Gastroesophageal sphincter (tissue), 4 donors: ENCODE results near the gene RANGAP1. TPM values are rescaled to one million over a fixed set of nuclear protein-coding genes. Genes with fewer than 3 reads are reported as not detected.
A peak's percentile ranks its signal among the peaks of the same experiment; 100 is the strongest.

ENCODE experiments used
- ATAC-seq: fragments of 150-250 bp; one replicate; pipeline ENCODE4 v1.9.1; 2016; ENCODE audit warnings: mild to moderate bottlenecking, moderate library complexity
- H3K27ac ChIP-seq, 4 donors: fragments of 200-600 bp; sonication (generic) in 3 of 4; 1 replicate in 3 of 4; 2 replicates in 1 of 4; pipeline ENCODE4 v1.5.1; 2016 to 2019
- H3K27me3 ChIP-seq: fragments of 200-600 bp; sonication (generic); one replicate; pipeline ENCODE4 v1.5.1; 2019
- H3K36me3 ChIP-seq, 2 donors: fragments of 200-600 bp; sonication (generic); one replicate each; pipeline ENCODE4 v1.5.1; 2019; ENCODE audit warnings: control low read depth in 1 of 2
- H3K4me1 ChIP-seq, 3 donors: fragments of 200-600 bp; sonication (generic); 1 replicate in 2 of 3; 2 replicates in 1 of 3; pipeline ENCODE4 v1.5.1; 2016 to 2019; ENCODE audit warnings: control low read depth in 2 of 3
- H3K4me3 ChIP-seq, 2 donors: fragments of 200-600 bp; sonication (generic); one replicate each; pipeline ENCODE4 v1.5.1; 2019; ENCODE audit warnings: mild to moderate bottlenecking in 1 of 2, moderate library complexity in 1 of 2
- H3K9me3 ChIP-seq, 3 donors: fragments of 200-600 bp; sonication (generic); one replicate each; pipeline ENCODE4 v1.5.1; 2017 to 2019; ENCODE audit warnings: control low read depth in 2 of 3
- EP300 ChIP-seq: sonication (generic); formaldehyde crosslinking; IDR thresholded peaks from one replicate; pipeline ENCODE4 v1.6.1; 2017; ENCODE audit warnings: antibody characterized with exemption, mild to moderate bottlenecking
- POLR2A ChIP-seq, 2 donors: fragments of 450-650 bp; IDR thresholded peaks; one replicate each; pipeline ENCODE4 v1.6.1; 2017; ENCODE audit warnings: antibody characterized with exemption in 2 of 2, mild to moderate bottlenecking in 2 of 2, moderate library complexity in 1 of 2
- POLR2AphosphoS5 ChIP-seq: sonication (generic); formaldehyde crosslinking; IDR thresholded peaks from one replicate; pipeline ENCODE4 v1.6.1; 2017; ENCODE audit warnings: antibody characterized with exemption
- WGBS, 2 donors: methylation state at CpG; one replicate each; pipeline ENCODE4 v1.1.5; 2018; ENCODE audit warnings: low coverage in 1 of 2; 5-methylcytosine and 5-hydroxymethylcytosine counted together
- total RNA-seq, 4 donors: library from RNA; depleted of rRNA; stranded (reverse); fragments of >200 nt; gene quantifications; one replicate each; pipeline ENCODE4 v1.1.0, GENCODE V29; 2016
- TF ChIP-seq, protein P1 (sequence below), 4 experiments: fragments of 200-600 bp in 2 of 4; fragments of 450-650 bp in 2 of 4; sonication (generic) in 1 of 4; IDR thresholded peaks; one replicate each; pipeline ENCODE4 v1.5.1; 2017 to 2019; ENCODE audit warnings: antibody characterized with exemption in 4 of 4, mild to moderate bottlenecking in 2 of 4, moderate library complexity in 2 of 4

RANGAP1 gene
- total RNA-seq, 4 donors from 2014 or later: 47.9 to 91.5 (median 59.1) TPM

DNA sequence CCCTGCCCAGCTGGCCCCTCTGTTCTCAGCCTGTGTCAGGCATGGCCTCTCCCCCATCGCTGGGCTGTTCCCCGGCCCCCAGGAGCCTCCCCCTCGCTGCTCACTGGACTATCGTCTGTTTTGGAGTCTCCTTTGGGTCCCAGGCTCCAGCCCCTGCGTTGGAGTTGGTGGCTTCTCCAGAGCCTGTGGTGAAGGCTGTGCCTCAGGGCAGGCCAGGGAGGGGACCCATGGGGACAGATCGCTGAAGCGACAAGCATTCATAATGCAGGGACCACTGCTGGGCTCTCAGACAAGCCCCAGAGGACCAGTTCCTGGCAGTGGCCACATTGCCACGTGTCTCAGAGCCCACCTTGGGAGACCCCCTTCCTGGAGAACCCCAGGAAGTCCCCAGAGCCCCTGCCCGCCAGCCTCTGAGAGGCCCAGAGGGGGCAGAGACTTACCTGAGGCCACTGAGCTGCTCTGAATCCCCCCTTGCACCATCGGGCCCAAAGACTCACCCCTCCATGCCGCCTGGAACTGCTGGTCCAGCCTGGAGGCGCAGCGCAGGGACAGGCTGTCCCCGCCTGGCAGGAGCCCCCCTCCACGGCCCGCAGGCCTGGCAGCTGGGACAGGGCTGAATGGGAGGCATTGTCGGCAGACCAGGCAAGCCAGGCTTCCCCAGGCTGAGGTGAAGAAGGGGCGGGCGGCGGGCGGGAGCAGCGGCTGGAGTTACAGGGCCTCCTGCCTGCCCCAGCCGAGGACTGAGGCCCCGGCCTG, 45.4 kb downstream of the RANGAP1 start, which contains the start of gene CHADL:
Gene CHADL (minus strand): TSS at position 555 of the 756 bp plus-strand sequence. CDS start 50 bp downstream, at position 505.
- Histone ChIP-seq H3K4me3 (peak within 1 kb of the TSS in 1 of 2 donors; percentile 33), H3K4me1 (peaks cover 0 to 31% (median 7%) of the 10 kb centered on the region in 3 donors), H3K9me3 (no peaks in the 10 kb centered on the region), H3K27me3 (no peaks in the 10 kb centered on the region), H3K27ac (peak within 1 kb of the TSS in 3 of 4 donors; percentile 61 to 67 (median 62)), H3K36me3 (peaks cover 0 to 6% of the 10 kb centered on the region in 2 donors)
- ATAC-seq: no peak
- WGBS, 2 donors: 63 to 80% methylated on average over 1 to 3 of the region's 24 CpGs
- peak; percentile 55 for TF ChIP-seq POLR2AphosphoS5
- no peak for TF ChIP-seq EP300

DNA sequence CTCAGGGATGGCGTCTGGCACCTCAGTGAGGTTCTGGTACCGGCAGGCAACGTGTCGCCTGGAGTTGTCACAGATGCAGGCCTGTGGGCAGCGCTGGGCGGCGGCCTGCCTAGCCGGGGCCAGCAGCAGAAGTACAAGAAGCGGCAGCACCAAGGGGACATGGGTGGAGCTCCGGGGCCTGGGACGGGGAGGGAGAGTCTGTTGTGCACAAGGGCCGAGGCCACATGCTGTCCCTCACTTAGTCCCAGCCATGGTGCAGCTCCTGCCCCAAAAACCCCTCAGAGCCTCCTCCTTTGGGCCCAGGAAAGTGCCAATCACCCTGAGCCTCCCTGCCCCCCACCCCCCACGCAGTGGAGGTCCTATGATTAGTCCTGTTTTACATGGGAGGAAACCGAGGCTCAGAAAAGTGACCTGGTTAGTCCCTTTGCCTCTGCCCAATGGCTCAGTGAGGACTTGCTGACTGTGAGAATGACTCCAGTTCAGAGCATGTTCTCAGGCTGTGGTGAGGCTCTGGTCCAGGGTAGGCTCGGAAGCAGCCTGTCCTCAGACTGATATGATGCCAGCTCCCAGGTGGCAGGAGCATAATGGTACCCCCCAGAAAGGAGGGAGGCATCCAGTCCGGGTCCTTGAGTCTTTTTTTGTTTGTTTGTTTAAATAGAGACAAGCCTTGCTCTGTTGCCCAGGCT, 46.4 kb downstream of the RANGAP1 start:
- Histone ChIP-seq H3K36me3 (no peaks in the 10 kb centered on the region), H3K4me1 (peaks cover 0 to 31% (median 7%) of the 10 kb centered on the region in 3 donors), H3K27ac (peak overlapping the region in 3 of 4 donors; percentile 61 to 67 (median 62)), H3K9me3 (no peaks in the 10 kb centered on the region), H3K27me3 (no peaks in the 10 kb centered on the region), H3K4me3 (peak overlapping the region in 1 of 2 donors; percentile 33)
- no peak for ATAC-seq
- no CpG with 5 or more reads among the region's 16 CpGs for WGBS, 2 donors
- no peak for TF ChIP-seq EP300
- TF ChIP-seq, protein P1, sequence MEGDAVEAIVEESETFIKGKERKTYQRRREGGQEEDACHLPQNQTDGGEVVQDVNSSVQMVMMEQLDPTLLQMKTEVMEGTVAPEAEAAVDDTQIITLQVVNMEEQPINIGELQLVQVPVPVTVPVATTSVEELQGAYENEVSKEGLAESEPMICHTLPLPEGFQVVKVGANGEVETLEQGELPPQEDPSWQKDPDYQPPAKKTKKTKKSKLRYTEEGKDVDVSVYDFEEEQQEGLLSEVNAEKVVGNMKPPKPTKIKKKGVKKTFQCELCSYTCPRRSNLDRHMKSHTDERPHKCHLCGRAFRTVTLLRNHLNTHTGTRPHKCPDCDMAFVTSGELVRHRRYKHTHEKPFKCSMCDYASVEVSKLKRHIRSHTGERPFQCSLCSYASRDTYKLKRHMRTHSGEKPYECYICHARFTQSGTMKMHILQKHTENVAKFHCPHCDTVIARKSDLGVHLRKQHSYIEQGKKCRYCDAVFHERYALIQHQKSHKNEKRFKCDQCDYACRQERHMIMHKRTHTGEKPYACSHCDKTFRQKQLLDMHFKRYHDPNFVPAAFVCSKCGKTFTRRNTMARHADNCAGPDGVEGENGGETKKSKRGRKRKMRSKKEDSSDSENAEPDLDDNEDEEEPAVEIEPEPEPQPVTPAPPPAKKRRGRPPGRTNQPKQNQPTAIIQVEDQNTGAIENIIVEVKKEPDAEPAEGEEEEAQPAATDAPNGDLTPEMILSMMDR (IDR thresholded peaks at IDR 0.05): no peak
- no peak for TF ChIP-seq POLR2AphosphoS5
- no peak for TF ChIP-seq POLR2A (IDR thresholded peaks at IDR 0.05)

DNA sequence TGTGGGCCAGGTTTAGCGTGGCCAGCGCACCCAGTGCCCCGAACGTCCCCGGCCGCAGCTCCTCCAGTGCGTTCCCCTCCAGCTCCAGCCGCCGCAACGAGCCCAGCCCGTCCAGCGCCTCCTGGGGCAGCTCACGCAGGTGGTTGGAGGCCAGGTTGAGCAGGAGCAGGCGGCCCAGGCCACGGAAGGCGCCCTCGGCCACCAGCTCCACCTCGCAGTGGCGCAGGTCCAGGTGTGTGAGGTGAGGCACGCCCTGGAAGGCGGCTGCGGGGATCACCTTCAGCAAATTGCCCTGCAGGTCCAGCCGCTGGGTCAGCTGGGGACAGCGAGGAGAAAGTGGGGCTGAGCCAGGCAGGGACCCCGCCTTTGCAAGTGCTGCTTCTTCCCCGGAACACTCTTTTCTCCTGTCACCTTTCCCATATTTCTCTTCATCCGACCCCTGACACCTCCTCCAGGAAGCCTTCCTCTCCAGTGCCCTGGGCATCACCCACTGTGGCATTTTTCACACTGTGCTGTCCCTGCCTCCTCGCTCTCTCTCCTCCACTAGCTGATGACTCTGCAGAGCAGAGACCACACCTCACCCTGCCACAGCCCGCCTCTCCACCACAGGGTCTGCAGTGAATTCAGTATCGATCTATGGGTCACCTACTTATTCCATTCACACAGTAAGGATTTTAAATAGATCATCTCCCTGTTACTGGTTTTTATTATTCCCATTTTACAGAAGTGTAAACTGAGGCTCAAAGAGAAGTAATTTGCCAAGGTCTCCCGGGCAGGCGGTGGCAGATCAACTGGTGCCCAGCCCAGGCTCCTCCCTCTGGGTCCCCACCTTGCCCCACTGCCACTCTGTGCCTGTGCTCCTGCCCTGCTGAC, 47.2 kb downstream of the RANGAP1 start:
- H3K4me1 ChIP-seq: peaks cover 0 to 31% (median 7%) of the 10 kb centered on the region in 3 donors
- peak overlapping the region in 1 of 2 donors; percentile 61 for H3K4me3 ChIP-seq
- no peak for TF ChIP-seq EP300
- TF ChIP-seq POLR2AphosphoS5: no peak
- no peak for TF ChIP-seq POLR2A (IDR thresholded peaks at IDR 0.05)
- TF ChIP-seq, protein P1 (IDR thresholded peaks at IDR 0.05): no peak
- 83 to 100% methylated on average over 1 to 7 of the region's 32 CpGs for WGBS, 2 donors
- ATAC-seq: no peak
- no peaks in the 10 kb centered on the region for H3K36me3 ChIP-seq
- H3K27me3 ChIP-seq: no peaks in the 10 kb centered on the region
- H3K27ac ChIP-seq: peak overlapping the region in 3 of 4 donors; percentile 2 to 67 (median 61)
- H3K9me3 ChIP-seq: no peaks in the 10 kb centered on the region

DNA sequence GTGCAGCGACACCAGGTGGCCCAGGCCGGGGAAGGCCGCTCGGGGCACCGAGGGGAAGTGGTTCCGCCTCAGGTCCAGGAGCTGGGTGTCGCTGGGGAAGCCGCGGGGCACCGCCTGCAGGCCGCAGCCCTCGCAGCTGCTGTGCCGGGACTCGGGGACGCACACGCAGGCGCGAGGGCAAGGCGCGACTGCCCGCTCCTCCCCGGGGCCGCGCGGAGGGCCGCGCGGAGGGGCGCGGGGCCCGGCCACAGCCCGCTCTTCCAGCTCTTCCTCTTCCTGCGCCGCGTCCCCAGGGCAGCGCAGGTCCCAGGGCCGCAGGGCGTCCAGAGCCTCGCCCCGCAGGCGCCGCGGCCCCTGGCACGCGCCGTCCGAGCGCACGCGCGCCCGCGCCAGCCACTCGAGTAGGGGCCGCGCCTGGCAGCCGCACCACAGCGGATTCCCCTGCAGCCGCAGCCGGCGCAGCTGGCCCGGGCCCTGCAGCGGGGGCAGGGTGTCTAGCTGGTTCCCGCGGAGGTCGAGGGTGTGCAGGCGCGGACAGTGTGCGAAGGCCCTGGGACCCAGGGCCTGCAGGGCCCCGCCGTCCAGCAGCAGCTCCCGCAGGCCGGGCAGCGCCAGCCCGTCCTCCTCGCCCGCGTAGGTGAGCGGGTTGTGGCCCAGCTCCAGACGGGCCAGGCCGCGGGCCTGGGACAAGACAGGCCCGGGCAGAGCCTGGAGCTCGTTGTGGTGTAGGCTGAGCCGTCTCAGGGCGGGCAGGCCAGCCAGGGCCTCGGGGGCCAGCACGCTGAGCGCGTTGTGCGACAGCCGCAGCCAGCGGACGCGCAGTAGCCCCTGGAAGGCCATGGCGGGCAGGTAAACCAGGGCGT, 48.0 kb downstream of the RANGAP1 start:
- no peaks in the 10 kb centered on the region for H3K36me3 ChIP-seq
- TF ChIP-seq, protein P1 (IDR thresholded peaks at IDR 0.05): peak in 3 of 4 experiments; percentile 57 to 72 (median 58)
- no peak for TF ChIP-seq POLR2AphosphoS5
- peak overlapping the region in 3 of 4 donors; percentile 18 to 60 (median 50) for H3K27ac ChIP-seq
- H3K4me3 ChIP-seq: peak overlapping the region; percentile 20 to 61
- peak; percentile 77 for ATAC-seq
- H3K9me3 ChIP-seq: no peaks in the 10 kb centered on the region
- WGBS, 2 donors: no CpG with 5 or more reads among the region's 97 CpGs
- peaks cover 0 to 31% (median 7%) of the 10 kb centered on the region in 3 donors for H3K4me1 ChIP-seq
- no peaks in the 10 kb centered on the region for H3K27me3 ChIP-seq
